ENCODE data around the gene SLC35G3.
A peak's percentile ranks its signal among the peaks of the same experiment; 100 is the strongest.
"Not testable (repeated sequence)": the region's sequence is repeated elsewhere in the genome, so short reads cannot be mapped to it uniquely, and the experiment has no call there.

SLC35G3 gene

DNA sequence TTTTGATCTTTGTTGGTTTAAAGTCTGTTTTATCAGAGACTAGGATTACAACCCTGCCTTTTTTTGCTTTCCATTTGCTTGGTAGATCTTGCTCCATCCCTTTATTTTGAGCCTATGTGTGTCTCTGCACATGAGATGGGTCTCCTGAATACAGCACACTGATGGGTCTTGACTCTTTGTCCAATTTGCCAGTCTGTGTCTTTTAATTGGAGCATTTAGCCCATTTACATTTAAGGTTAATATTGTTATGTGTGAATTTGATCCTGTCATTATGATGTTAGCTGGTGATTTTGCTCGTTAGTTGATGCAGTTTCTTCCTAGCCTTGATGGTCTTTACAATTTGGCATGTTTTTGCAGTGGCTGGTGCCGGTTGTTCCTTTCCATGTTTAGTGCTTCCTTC lies 8.4 kb upstream of the SLC35G3 start:
- not testable (repeated sequence) for DNase-seq

DNA sequence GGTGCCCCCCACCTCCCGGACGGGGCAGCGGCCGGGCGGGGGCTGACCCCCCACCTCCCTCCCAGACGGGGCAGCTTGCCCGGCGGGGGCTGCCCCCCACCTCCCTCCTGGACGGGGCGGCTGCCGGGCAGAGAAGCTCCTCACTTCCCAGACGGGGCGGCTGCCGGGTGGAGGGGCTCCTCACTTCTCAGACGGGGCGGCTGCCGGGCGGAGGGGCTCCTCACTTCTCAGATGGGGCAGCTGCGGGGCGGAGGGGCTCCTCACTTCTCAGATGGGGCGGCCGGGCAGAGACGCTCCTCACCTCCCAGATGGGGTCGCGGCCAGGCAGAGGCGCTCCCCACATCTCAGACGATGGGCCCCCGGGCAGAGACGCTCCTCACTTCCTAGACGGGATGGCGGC lies 869 bp upstream of the SLC35G3 start:
- not testable (repeated sequence) for DNase-seq

DNA sequence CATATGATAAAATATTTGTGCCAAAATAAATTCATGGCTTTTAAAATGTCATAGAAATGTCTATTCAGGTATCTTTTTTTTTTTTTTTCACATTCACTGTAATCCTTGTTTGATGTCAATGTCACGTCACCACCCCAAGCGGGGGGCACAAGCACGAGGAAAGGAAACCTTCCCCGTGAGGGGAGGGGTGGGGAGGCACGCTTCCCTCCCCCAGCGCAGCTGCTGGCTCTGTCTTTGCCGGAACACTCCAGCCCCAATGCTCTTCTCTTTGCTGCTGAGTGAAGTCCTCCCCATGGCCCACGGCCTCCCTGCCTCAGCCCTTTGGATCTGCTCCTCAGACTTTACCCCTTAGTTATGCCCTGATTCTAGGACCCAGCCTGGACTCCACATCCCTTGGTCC lies 1.5 kb downstream of the SLC35G3 start:
- DNase-seq: no peak

GRCh38 chr17:35191001-35191695 lies 3.0 kb downstream of the SLC35G3 start:
- peak; percentile 26 for DNase-seq

DNA sequence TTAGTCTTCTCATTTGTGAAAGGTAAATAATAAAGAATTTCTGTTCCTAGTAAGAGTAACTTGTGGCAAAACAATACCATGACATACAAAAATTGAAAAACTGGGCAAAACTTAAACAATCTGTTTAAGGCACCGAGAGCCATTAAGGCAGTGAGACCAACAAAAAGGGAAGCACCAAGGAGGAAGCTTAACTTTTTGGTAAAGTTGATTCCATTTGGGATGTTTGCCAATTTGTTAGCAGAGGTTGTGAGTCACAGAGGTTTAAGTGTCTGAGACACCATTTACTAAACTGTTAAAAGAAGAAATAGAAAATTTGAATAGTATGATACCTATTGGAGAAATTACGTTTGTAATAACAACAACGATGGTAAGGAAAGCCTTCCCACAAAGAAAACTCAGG lies 4.9 kb downstream of the SLC35G3 start:
- DNase-seq: no peak

DNA sequence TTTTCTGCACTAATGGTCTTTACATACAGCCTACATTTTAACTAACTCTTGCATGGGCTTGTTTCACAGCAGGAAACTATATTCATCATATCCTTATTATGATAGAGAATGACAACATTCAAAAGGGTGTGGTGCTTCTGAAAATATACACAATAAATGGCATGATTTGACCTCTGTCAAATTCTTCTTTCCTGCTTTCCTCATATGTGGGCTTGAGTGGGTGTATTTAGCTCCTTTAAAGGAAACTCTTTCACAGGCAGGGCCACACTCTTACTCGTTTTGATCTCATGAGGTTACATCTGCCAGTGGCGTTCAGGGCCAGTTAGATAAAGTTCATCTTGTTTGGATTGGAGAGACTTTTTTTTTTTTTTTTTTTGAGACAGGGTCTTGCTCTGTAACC lies 6.1 kb downstream of the SLC35G3 start:
- no peak for DNase-seq

GRCh38 chr17:35187481-35187880 lies 6.7 kb downstream of the SLC35G3 start:
- no peak for DNase-seq

DNA sequence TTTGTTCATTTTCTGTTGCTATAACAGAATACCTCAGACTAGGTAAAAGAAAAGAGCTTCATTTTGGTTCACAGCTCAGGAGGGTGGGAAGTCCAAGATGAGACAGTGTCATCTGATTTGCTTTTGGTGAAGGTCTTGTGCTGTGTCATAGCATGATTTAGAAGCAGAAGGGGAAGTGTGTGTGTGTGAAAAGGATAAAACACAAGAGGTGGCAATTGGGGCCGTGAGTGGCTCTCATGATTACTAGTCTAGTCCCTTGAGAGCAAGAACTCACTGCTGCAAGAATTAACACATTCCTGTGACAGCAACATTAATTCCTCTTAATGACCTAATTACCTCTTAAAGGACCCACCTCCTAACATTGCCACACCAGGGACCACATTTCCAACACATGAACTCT lies 8.3 kb downstream of the SLC35G3 start:
- no peak for DNase-seq

- no peak for DNase-seq
Observed at GRCh38 chr17:35184274-35184673, 9.9 kb downstream of the SLC35G3 start.

DNA sequence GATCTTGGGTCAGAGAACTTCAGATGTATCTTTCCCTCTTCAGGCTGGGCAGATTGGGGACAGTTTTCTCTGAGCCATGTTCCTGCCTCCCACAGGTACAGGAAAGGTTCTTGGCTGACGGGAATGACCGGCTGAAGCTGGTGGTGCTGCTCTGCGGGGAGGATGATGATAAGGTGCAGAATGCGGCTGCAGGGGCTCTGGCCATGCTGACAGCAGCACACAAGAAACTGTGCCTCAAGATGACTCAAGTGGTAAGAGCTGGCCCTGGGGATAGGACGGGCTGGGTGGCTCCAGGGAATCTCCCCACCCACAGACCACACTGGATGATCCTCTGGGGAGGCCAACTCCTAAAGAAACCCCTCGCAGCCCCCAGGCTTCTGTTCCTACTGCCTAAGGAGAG lies 10.9 kb downstream of the SLC35G3 start:
- DNase-seq: no peak

DNA sequence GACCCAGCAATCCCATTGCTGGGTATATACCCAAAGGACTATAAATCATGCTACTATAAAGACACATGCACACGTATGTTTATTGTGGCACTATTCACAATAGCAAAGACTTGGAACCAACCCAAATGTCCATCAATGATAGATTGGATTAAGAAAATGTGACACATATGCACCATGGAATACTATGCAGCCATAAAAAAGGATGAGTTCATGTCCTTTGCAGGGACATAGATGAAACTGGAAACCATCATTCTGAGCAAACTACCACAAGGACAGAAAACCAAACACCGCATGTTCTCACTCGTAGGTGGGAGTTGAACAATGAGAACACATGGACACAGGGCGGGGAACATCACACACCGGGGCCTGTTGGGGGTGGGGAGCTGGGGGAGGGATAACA lies 14.8 kb downstream of the SLC35G3 start:
- DNase-seq: not testable (repeated sequence)

DNA sequence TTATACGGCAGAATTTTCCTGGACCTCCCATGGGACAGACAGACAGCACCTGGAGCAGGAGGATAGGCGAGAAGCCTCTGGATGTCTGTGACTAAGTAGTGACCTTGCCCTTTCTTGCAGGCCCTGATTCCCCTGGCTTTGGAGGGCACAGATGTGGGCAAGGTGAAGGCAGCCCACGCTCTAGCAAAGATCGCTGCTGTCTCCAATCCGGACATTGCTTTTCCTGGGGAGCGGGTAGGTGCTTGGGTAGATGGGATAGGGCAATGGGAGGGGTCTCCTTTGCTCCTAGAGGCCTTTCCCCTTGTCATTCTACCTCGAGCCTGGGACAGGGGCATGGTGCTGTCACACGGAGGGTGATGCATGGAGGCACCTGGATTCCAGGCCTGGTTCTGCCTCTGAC lies 17.3 kb downstream of the SLC35G3 start:
- no peak for DNase-seq

GRCh38 chr17:35175638-35176415 lies 18.4 kb downstream of the SLC35G3 start:
- DNase-seq: no peak

DNA sequence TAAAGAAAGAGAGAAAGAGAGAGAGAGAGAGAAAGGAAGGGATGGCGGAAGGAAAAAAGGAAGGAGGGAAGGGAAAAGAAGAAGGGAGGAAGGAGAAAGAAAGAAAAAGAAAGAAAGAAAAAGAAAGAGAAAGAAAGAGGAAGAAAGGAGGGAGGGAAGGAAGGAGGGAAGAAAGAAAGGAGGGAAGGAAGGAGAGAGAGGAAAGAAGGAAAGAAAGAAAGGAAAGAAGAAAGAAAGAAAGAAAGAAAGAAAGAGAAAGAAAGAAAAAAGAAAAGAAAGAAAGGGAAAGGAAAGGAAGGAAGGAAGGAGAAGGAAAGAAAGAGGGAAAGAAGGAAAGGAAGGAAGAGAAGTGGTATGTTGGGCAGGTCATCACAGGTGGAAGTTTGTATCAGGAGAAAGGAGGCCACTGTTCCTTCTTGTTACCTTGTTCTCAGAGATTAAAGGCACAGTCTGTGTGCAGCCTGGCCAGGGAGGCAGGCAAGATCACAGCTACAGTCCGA lies 19.3 kb downstream of the SLC35G3 start:
- DNase-seq: no peak

- not testable (repeated sequence) for DNase-seq
Observed at GRCh38 chr17:35172321-35172720, 21.9 kb downstream of the SLC35G3 start.

DNA sequence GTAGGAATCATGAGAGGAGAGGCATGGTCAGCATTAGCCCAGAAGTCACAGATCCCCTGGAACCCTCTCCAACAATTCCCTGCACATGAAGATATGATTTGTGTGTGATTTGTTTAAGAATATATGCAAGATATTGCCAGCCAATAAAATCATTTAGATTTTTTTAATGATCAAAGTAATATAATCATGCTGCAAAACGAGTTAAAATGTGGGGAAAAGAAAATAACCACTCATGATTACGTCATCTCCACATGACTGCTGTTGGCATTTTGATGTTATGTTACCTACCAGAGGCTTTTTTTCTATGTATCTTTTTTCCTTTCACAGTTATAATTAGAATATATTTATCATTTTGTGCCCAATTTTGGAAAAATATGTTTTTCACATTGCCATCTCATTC lies 22.4 kb downstream of the SLC35G3 start:
- DNase-seq: no peak

- peak; percentile 9 for DNase-seq
Observed at GRCh38 chr17:35170968-35171771, 23.0 kb downstream of the SLC35G3 start.

DNA sequence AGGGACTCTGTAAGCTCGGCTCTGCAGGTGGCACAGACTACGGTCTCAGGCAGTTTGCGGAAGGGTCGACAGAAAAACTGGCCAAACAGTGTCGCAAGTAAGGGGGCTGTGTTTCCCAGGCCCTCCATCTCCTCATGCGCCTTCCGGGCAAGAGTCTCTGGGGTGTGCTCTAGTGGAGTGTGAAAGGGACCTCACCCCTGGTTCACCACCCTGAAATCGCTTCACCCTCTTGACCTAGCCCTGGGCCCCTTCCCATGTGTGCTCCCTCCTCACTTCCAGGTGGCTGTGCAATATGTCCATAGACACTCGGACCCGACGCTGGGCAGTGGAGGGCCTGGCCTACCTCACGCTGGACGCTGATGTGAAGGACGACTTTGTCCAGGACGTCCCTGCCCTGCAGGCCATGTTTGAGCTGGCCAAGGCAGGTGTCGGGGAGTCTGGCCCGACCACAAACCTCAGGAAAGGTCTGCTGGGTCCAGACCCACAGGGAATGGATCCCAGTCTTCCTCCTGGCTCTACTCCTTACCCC lies 24.3 kb downstream of the SLC35G3 start:
- DNase-seq: no peak

DNA sequence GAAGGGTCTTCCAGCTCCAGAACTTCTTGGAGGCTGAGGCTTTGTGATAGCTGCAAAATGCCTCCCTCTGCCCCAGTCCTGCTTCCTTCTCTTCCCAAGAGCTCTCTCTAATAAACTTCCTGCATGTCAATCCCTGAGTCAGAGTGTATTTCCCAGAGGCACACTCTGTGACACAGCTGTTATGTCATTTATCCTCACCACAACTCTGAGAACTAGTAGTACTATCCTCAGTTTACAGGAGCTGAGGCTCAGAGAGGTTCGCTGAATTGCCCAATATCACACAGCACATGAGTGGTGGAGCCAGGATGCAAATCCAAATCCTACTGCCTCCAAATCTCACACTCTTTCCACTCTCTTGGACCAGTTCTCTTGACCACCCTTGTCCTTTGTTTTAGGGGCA lies 26.5 kb downstream of the SLC35G3 start:
- DNase-seq: no peak

DNA sequence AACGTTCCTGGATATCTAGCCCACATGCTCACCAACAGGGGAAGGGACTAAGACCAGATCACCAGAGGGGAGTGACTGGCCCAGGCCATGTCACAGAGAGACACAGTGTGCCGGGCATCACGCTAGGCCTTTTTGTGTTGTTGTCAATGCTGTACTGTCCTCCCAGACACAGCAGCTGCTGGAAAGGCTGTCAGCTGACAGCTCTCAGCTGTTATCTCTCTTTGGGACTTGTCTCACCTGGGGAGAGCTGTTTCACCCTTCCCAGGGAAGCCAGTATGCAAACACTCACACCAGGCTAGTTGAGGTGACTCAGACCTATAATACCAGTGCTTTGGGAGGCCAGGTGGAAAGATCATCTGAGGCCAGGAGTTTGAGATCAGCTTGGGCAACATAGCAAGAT lies 27.1 kb downstream of the SLC35G3 start:
- DNase-seq: no peak

- DNase-seq: no peak
Observed at GRCh38 chr17:35166526-35166925, 27.7 kb downstream of the SLC35G3 start.

DNA sequence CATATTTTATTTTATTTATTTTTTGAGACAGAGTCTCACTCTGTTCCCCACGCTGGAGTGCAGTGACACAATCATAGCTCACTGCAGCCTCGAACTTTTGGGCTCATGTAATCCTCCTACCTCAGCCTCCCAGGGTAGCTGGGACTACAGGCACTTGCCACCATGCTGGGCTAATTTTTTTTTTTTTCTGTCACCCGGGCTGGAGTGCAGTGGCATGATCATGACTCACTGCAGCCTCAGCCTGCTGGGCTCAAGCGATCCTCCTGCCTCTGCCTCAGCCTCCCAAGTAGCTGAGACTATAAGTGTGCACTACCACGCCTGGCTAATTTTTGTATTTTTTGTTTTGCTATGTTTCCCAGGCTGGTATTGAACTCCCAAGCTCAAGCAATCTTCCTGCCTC lies 29.5 kb downstream of the SLC35G3 start:
- DNase-seq: no peak

DNA sequence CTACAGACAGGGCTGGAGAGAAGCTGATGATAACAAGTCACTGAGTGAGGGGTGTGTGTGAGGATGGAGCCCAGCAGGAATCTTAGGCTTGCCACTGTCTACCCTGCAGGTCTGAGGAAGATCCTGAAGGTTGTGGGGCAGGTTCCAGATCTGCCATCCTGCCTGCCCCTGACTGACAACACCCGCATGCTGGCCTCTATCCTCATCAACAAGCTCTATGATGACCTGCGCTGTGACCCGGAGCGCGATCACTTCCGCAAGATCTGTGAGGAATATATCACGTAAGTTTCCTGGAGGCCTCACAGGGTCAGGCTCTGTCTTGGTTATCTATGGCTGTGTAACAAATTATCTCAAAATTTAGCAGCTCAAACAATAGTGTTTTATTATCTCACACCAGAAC lies 30.3 kb downstream of the SLC35G3 start:
- DNase-seq: no peak
